ENCODE data around the gene KDM5B. TPM values are rescaled to one million over a fixed set of nuclear protein-coding genes. Genes with fewer than 3 reads are reported as not detected.
"Not testable (repeated sequence)": the region's sequence is repeated elsewhere in the genome, so short reads cannot be mapped to it uniquely, and the experiment has no call there.

The KDM5B gene
- total and polyA plus RNA-seq, 9 of the 15 experiments (the other 6 are each of a cell fraction or from before 2014, with no cell fraction given) = 15.4 to 90.6 (median 57.1) TPM

- Histone ChIP-seq H3K4me2 (ENCODE audit: insufficient read depth, low read length) (no peak overlapping the region), H3K9me1 (ENCODE audit: control insufficient read depth, insufficient read depth, low read length) (no peaks in the 10 kb centered on the region), H2AFZ (ENCODE audit: low read depth, low read length) (no peak overlapping the region), H4K20me1 (replicated peaks; ENCODE audit: control insufficient read depth, insufficient read depth, low read length) (0 out of 2 replicates have a peak, but pooled peaks cover 14% of the 10 kb centered on the region), H3K4me3 (no peak overlapping the region), H3K27me3 (ENCODE audit: control insufficient read depth in 2 of 2, insufficient read depth in 2 of 2, low read length in 2 of 2) (peaks cover 0 to 6% of the 10 kb centered on the region in 2 experiments; a peak in 1 of 5 replicates), H3K79me2 (ENCODE audit: control insufficient read depth, insufficient read depth, low read length) (no peaks in the 10 kb centered on the region), H3K36me3 (ENCODE audit: control insufficient read depth, insufficient read depth, low read length) (peaks cover 43% of the 10 kb centered on the region), H3K27ac (ENCODE audit: extremely low read depth, low read depth, low read length) (no peak overlapping the region), H3K4me1 (replicated peaks in 1 of 2; ENCODE audit: control insufficient read depth in 2 of 2, insufficient read depth in 2 of 2, low read length in 2 of 2) (no peaks in the 10 kb centered on the region; a peak in 1 of 5 replicates), H3K9ac (ENCODE audit: insufficient read depth in 1 of 2, low read depth in 2 of 2, low read length in 2 of 2) (no peak overlapping the region), H3K9me3 (replicated peaks; ENCODE audit: control insufficient read depth, insufficient read depth, low read depth, low read length) (no peaks in the 10 kb centered on the region)
- CTCF ChIA-PET (ENCODE audit: low intra/inter-chr PET ratio) = no interaction called here
- no TSS peak for BruUV-seq (replicated peaks)
- DNase-seq (ENCODE audit: extremely low read depth in 1 of 4, low spot score in 3 of 4) (no peak), FAIRE-seq (no peak), ATAC-seq (0 out of 3 replicates have a peak, but pooled peaks have one; percentile 7)
- POLR2A ChIA-PET = interaction anchor here (1.1 to 1.6 kb wide), 3 partner anchors 11 to 16 kb away, joined by 3 to 7 read pairs (median 3); no protein-coding TSS in a partner anchor
- intact Hi-C loops (cut with micrococcal nuclease) (loop anchor here (10.0 kb wide), 1 partner anchor 279 kb away; the partner anchor contains the start of gene TMEM183A), in situ Hi-C loops (cut with MboI) (no loop called here)
- 78% methylated on average over 3 of the region's 3 CpGs for WGBS (ENCODE audit: insufficient coverage, low coverage, missing lambda C conversion rate)
- TF ChIP-seq POLR2B (IDR thresholded peaks at IDR 0.05; ENCODE audit: low read depth, partially characterized antibody) = peak; percentile 16
- no peak for TF ChIP-seq ZFP36 (IDR thresholded peaks at IDR 0.05; ENCODE audit: low read depth, low read length, partially characterized antibody)
These were observed 82.7 kb downstream of the KDM5B start for GRCh38 chr1:202725526-202725925.

- H2AFZ ChIP-seq (ENCODE audit: low read depth, low read length) = no peak overlapping the region
- no peak overlapping the region for H3K27ac ChIP-seq (ENCODE audit: extremely low read depth, low read depth, low read length)
- H3K4me3 ChIP-seq = no peak overlapping the region
- no peaks in the 10 kb centered on the region for H3K9me3 ChIP-seq (replicated peaks; ENCODE audit: control insufficient read depth, insufficient read depth, low read depth, low read length)
- H3K9ac ChIP-seq (ENCODE audit: insufficient read depth in 1 of 2, low read depth in 2 of 2, low read length in 2 of 2) = no peak overlapping the region
- H3K4me2 ChIP-seq (ENCODE audit: insufficient read depth, low read length) = no peak overlapping the region
- peaks cover 4 to 10% of the 10 kb centered on the region in 2 experiments; a peak in 2 of 5 replicates for H3K27me3 ChIP-seq (ENCODE audit: control insufficient read depth in 2 of 2, insufficient read depth in 2 of 2, low read length in 2 of 2)
- no peak for DNase-seq (ENCODE audit: extremely low read depth in 1 of 4, low spot score in 3 of 4)
- in situ Hi-C loops (cut with MboI) = loop anchor here (25.0 kb wide), 1 partner anchor 236 kb away; no protein-coding TSS in a partner anchor
- peak; percentile 62 for TF ChIP-seq POLR2B (IDR thresholded peaks at IDR 0.05; ENCODE audit: low read depth, partially characterized antibody)
- no peak for TF ChIP-seq RHOXF2B (CRISPR knock-in tag; conservative IDR thresholded peaks at IDR 0.05)
- TF ChIP-seq SUPT5H (IDR thresholded peaks at IDR 0.05) = peak; percentile 58; the same call in 1 of the 2 replicates
- TF ChIP-seq TEAD1 (CRISPR knock-in tag; IDR thresholded peaks at IDR 0.05) = no peak
- TF ChIP-seq THRB (CRISPR knock-in tag; conservative IDR thresholded peaks at IDR 0.05) = peak; percentile 65; the same call in 1 of the 2 replicates
- TF ChIP-seq POLR2A (conservative IDR thresholded peaks at IDR 0.05) = peak; percentile 69
- ChIA-PET CTCF (ENCODE audit: low intra/inter-chr PET ratio) (no interaction called here), POLR2A (no interaction called here)
- H3K36me3 ChIP-seq (ENCODE audit: control insufficient read depth, insufficient read depth, low read length) = peaks cover 24% of the 10 kb centered on the region
- H4K20me1 ChIP-seq (replicated peaks; ENCODE audit: control insufficient read depth, insufficient read depth, low read length) = 0 out of 2 replicates have a peak, but pooled peaks cover 10% of the 10 kb centered on the region
- no peak for FAIRE-seq
- intact Hi-C loops (cut with micrococcal nuclease) = loop anchor here (10.0 kb wide), 1 partner anchor 281 kb away; the partner anchor contains the start of gene TMEM183A
- WGBS (ENCODE audit: insufficient coverage, low coverage, missing lambda C conversion rate) = 63% methylated on average over 7 of the region's 7 CpGs
- no peaks in the 10 kb centered on the region for H3K79me2 ChIP-seq (ENCODE audit: control insufficient read depth, insufficient read depth, low read length)
- no peak for ATAC-seq
- BruUV-seq (replicated peaks) = no TSS peak
- no peaks in the 10 kb centered on the region for H3K9me1 ChIP-seq (ENCODE audit: control insufficient read depth, insufficient read depth, low read length)
- H3K4me1 ChIP-seq (replicated peaks in 1 of 2; ENCODE audit: control insufficient read depth in 2 of 2, insufficient read depth in 2 of 2, low read length in 2 of 2) = no peaks in the 10 kb centered on the region; a peak in 1 of 5 replicates
These were observed 84.5 kb downstream of the KDM5B start for GRCh38 chr1:202723708-202724107.

- in situ Hi-C loops (cut with MboI) (loop anchor here (25.0 kb wide), 1 partner anchor 236 kb away; no protein-coding TSS in a partner anchor), intact Hi-C loops (cut with micrococcal nuclease) (loop anchor here (10.0 kb wide), 1 partner anchor 282 kb away; the partner anchor contains the start of gene TMEM183A)
- H3K4me1 ChIP-seq (replicated peaks in 1 of 2; ENCODE audit: control insufficient read depth in 2 of 2, insufficient read depth in 2 of 2, low read length in 2 of 2); H3K27ac ChIP-seq (ENCODE audit: extremely low read depth, low read depth, low read length); H3K9me1 ChIP-seq (ENCODE audit: control insufficient read depth, insufficient read depth, low read length); H3K4me3 ChIP-seq; H3K4me2 ChIP-seq (ENCODE audit: insufficient read depth, low read length); FAIRE-seq; H3K79me2 ChIP-seq (ENCODE audit: control insufficient read depth, insufficient read depth, low read length); POLR2A ChIA-PET; DNase-seq (ENCODE audit: extremely low read depth in 1 of 4, low spot score in 3 of 4); H2AFZ ChIP-seq (ENCODE audit: low read depth, low read length); CTCF ChIA-PET (ENCODE audit: low intra/inter-chr PET ratio); H3K9me3 ChIP-seq (replicated peaks; ENCODE audit: control insufficient read depth, insufficient read depth, low read depth, low read length); H3K9ac ChIP-seq (ENCODE audit: insufficient read depth in 1 of 2, low read depth in 2 of 2, low read length in 2 of 2); BruUV-seq (replicated peaks); ATAC-seq: not testable (repeated sequence)
- 0 out of 2 replicates have a peak, but pooled peaks cover 10% of the 10 kb centered on the region for H4K20me1 ChIP-seq (replicated peaks; ENCODE audit: control insufficient read depth, insufficient read depth, low read length)
- H3K27me3 ChIP-seq (ENCODE audit: control insufficient read depth in 2 of 2, insufficient read depth in 2 of 2, low read length in 2 of 2) = peaks cover 7 to 17% of the 10 kb centered on the region in 2 experiments; a peak in 4 of 5 replicates
- 33% methylated on average over 4 of the region's 6 CpGs for WGBS (ENCODE audit: insufficient coverage, low coverage, missing lambda C conversion rate)
- H3K36me3 ChIP-seq (ENCODE audit: control insufficient read depth, insufficient read depth, low read length) = peaks cover 18% of the 10 kb centered on the region
These were observed 85.2 kb downstream of the KDM5B start for GRCh38 chr1:202723046-202723445.

Data from K562 (cell line).